Activated CD4-positive, alpha-beta T cell treated with anti-CD3 and anti-CD28 coated beads, Interleukin-2, amount 10 ng/mL, durations not matched to agents 24 days and 14 days (primary cell): ENCODE results near the gene NXPH4. TPM values are rescaled to one million over a fixed set of nuclear protein-coding genes. Genes with fewer than 3 reads are reported as not detected.

Experiments
- DNase-seq: peaks from one replicate; pipeline ENCODE4 v3.0.0; 2022
- H3K27ac Mint-ChIP-seq: one replicate; pipeline ENCODE4 v1.8.0; 2022; ENCODE audit warnings: mild to moderate bottlenecking, mixed read lengths
- H3K27me3 Mint-ChIP-seq: one replicate; pipeline ENCODE4 v1.8.0; 2022; ENCODE audit warnings: mixed read lengths
- H3K36me3 Mint-ChIP-seq: one replicate; pipeline ENCODE4 v1.8.0; 2022; ENCODE audit warnings: low read depth, mild to moderate bottlenecking, mixed read lengths
- H3K4me1 Mint-ChIP-seq: one replicate; pipeline ENCODE4 v1.8.0; 2021; ENCODE audit warnings: mixed read lengths
- H3K4me3 Mint-ChIP-seq: one replicate; pipeline ENCODE4 v1.8.0; 2022; ENCODE audit warnings: mild to moderate bottlenecking, moderate library complexity, mixed read lengths
- H3K9me3 Mint-ChIP-seq: one replicate; pipeline ENCODE4 v1.8.0; 2021; ENCODE audit warnings: mixed read lengths
- intact Hi-C: fragments of 100-400 bp; cut with micrococcal nuclease; formaldehyde crosslinking; loops from one replicate; pipeline ENCODE4 v1.15.1; 2023
- total RNA-seq: library from RNA; stranded (reverse); gene quantifications from 2 replicates; pipeline ENCODE4 v1.2.3, GENCODE V29; 2022

Gene NXPH4
- total RNA-seq, 1 donor from 2014 or later, result 0.47 TPM

DNA sequence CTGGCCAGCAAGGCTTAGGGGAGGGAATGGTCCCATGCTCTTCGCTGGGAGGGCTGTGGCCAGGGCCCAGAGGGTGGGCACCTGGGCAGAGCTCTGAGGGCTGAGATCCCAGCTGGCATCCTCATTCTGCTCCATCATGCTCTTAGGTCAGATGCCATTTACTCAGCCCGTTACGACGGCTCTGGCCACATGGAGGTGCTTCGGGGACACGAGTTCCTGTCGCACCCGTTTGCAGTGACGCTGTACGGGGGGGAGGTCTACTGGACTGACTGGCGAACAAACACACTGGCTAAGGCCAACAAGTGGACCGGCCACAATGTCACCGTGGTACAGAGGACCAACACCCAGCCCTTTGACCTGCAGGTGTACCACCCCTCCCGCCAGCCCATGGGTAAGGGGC, 38.4 kb upstream of the NXPH4 start:
- H3K4me3 Mint-ChIP-seq, result no peak overlapping the region
- H3K9me3 Mint-ChIP-seq, result no peaks in the 10 kb centered on the region
- peaks cover 6% of the 10 kb centered on the region for H3K4me1 Mint-ChIP-seq
- H3K36me3 Mint-ChIP-seq, result no peaks in the 10 kb centered on the region
- H3K27ac Mint-ChIP-seq, result no peak overlapping the region
- H3K27me3 Mint-ChIP-seq, result peaks cover 2% of the 10 kb centered on the region
- DNase-seq, result no peak
- intact Hi-C loops, result no loop called here

DNA sequence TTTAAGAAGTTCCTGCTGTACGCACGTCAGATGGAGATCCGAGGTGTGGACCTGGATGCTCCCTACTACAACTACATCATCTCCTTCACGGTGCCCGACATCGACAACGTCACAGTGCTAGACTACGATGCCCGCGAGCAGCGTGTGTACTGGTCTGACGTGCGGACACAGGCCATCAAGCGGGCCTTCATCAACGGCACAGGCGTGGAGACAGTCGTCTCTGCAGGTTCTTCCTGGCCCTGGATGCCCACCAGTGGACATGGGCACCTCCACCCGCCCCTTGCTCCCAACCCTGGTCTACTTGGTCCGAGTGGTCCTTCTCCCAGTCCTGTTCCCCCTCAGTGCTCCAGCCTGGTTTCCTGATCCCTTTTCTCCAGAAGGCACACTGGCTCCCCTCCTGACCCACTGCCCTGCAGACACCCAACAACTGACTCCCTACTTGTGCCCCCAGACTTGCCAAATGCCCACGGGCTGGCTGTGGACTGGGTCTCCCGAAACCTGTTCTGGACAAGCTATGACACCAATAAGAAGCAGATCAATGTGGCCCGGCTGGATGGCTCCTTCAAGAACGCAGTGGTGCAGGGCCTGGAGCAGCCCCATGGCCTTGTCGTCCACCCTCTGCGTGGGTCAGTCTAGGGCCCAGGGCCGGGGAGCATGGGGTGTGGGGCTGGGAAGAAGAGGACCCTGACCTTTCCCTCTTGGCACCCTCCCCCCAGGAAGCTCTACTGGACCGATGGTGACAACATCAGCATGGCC, 37.1 kb upstream of the NXPH4 start:
- intact Hi-C loops, result loop anchor here (5.0 to 10.0 kb wide), 2 partner anchors 112 to 425 kb away; partner anchors contain the start of gene PRIM1
- Mint-ChIP-seq H3K27me3 (peaks cover 2% of the 10 kb centered on the region), H3K4me3 (no peak overlapping the region), H3K9me3 (no peaks in the 10 kb centered on the region), H3K27ac (no peak overlapping the region), H3K36me3 (no peaks in the 10 kb centered on the region), H3K4me1 (peaks cover 7% of the 10 kb centered on the region)
- DNase-seq, result no peak

DNA sequence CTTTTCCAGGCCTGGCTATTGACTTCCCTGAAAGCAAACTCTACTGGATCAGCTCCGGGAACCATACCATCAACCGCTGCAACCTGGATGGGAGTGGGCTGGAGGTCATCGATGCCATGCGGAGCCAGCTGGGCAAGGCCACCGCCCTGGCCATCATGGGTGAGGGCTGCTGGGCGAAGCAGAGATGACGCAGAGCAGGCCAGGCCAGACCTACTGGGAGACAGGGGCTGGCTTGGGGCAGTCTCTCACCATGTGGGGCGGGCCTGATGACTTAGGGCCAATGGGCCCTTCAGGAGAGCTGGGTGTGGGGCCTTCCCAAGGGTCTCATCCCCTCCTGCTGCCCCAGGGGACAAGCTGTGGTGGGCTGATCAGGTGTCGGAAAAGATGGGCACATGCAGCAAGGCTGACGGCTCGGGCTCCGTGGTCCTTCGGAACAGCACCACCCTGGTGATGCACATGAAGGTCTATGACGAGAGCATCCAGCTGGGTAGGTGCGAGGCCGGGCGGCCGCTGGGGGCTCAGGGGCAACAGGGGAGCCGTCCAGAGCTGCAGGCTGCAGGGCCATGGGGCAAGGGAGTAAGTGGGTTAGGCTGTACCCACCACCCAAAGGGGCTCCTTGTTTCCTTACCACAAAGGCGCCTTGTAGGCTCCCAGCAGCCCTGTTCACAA, 36.1 kb upstream of the NXPH4 start:
- Mint-ChIP-seq H3K36me3 (no peaks in the 10 kb centered on the region), H3K4me1 (peaks cover 7% of the 10 kb centered on the region), H3K27ac (no peak overlapping the region), H3K27me3 (peaks cover 2% of the 10 kb centered on the region), H3K9me3 (no peaks in the 10 kb centered on the region), H3K4me3 (no peak overlapping the region)
- no peak for DNase-seq
- intact Hi-C loops, result loop anchor here (5.0 to 10.0 kb wide), 2 partner anchors 113 to 426 kb away; partner anchors contain the start of gene PRIM1

DNA sequence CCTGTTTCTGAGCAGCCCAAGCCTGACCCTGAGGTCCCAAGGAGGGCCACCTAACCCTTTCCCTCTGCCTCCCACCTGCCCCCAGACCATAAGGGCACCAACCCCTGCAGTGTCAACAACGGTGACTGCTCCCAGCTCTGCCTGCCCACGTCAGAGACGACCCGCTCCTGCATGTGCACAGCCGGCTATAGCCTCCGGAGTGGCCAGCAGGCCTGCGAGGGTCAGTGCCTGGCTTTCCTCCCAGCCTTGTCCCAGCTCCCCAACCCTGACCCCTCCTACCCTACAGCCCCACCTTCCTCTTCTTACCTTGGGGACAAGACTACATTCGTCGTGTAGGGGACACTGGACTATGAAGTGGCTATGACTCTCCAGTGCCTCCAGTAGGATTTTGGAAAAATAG, 35.5 kb upstream of the NXPH4 start:
- intact Hi-C loops, result loop anchor here (5.0 to 10.0 kb wide), 2 partner anchors 114 to 426 kb away; partner anchors contain the start of gene PRIM1
- Mint-ChIP-seq H3K9me3 (no peaks in the 10 kb centered on the region), H3K27ac (no peak overlapping the region), H3K4me3 (no peak overlapping the region), H3K27me3 (peaks cover 2% of the 10 kb centered on the region), H3K36me3 (no peaks in the 10 kb centered on the region), H3K4me1 (peaks cover 7% of the 10 kb centered on the region)
- DNase-seq, result no peak

DNA sequence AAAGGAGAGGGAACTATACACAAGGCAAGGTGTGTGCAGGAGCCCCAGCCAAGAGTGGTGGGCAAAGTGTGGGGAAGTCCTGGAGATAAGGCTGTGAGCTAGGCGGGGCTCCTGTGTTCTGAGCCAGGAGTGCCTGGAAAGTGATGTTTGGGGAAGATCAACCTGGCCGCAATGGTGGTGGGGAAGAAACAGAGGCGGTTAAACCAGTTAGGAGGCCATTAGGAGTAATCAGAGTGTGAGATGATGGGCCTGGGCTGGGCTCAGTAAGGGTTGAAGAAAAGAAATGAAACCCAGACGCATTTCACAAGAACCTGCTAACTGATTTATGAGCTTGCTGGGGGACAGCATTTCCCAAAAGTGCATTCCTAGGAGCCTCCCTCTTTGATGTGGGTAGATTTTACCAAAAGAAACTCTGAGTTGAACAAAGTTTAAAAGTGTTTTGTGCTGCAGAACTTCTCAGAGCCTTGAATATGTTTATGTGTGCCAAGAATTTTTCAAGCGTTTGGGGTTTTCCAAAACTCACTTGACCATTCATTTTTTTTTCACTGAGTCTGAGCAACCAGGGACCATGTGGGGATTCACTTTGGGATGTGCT, 34.9 kb upstream of the NXPH4 start:
- no peak for DNase-seq
- Mint-ChIP-seq H3K36me3 (no peaks in the 10 kb centered on the region), H3K27me3 (peaks cover 2% of the 10 kb centered on the region), H3K27ac (no peak overlapping the region), H3K4me3 (no peak overlapping the region), H3K4me1 (peaks cover 7% of the 10 kb centered on the region), H3K9me3 (no peaks in the 10 kb centered on the region)
- intact Hi-C loops, result loop anchor here (2.0 to 10.0 kb wide), 3 partner anchors 114 to 427 kb away; partner anchors contain the start of genes PRIM1 and ZBTB39

DNA sequence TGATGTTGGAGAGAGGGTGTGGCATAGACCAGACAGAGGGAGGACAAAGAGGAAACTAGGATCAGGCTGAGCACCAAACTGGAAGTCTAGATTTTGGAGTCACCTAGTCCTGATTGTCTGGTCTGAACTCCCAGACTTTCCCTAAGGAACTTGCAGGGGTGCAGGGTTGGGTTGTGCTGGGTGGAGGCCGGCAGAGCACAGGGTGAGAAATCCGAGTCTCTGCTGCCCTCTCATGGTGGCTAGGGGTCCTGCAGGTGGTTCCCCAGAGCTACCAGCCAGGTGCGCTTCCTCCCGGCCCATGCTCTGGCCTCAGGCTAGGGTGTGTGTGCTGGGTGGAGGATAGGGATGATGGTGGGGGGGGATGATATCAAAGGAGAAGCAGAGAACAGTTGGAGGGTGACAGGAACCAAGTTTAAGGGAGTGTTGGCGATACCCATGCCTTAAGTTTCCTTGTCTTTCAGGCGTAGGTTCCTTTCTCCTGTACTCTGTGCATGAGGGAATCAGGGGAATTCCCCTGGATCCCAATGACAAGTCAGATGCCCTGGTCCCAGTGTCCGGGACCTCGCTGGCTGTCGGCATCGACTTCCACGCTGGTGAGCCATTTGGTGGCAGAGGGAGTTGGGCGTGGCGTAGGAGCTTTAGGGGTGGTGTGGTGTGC, 33.5 kb upstream of the NXPH4 start:
- DNase-seq, result peak; percentile 94
- Mint-ChIP-seq H3K4me3 (no peak overlapping the region), H3K27ac (no peak overlapping the region), H3K36me3 (no peaks in the 10 kb centered on the region), H3K4me1 (peaks cover 7% of the 10 kb centered on the region), H3K27me3 (peaks cover 2% of the 10 kb centered on the region), H3K9me3 (no peaks in the 10 kb centered on the region)
- intact Hi-C loops, result loop anchor here (1.0 to 10.0 kb wide), 4 partner anchors 59 to 428 kb away; partner anchors contain the start of genes PRIM1 and ZBTB39

DNA sequence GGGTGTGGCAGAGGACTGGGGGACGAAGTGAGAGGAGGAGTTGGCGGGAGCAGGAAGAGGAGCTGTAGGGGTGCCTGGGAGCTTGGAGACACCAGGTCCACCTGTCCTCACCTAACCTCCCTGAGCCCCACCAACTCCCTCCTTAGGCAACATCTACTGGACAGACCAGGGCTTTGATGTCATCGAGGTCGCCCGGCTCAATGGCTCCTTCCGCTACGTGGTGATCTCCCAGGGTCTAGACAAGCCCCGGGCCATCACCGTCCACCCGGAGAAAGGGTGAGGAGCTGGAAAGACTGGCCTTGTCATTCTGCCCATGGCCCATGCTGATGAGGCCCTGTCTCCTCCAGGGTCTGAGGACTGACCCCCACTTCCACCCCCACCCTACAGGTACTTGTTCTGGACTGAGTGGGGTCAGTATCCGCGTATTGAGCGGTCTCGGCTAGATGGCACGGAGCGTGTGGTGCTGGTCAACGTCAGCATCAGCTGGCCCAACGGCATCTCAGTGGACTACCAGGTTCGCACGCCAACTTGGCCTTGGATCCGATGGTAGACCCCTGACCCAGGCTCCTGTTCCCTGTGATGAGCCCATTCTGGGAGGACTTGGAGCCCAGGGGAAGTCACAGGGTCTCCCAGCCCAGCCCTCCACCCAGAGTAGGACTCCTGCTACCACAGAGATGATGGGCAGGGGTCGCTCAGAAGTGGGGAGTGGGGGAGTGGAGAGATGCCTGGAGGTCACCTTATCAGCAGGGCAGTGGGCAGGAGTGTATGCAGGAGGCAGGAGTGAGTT, 32.5 kb upstream of the NXPH4 start:
- DNase-seq, result no peak
- intact Hi-C loops, result loop anchor here (1.0 to 10.0 kb wide), 4 partner anchors 60 to 429 kb away; partner anchors contain the start of genes PRIM1 and ZBTB39
- peaks cover 2% of the 10 kb centered on the region for H3K27me3 Mint-ChIP-seq
- H3K36me3 Mint-ChIP-seq, result no peaks in the 10 kb centered on the region
- no peak overlapping the region for H3K27ac Mint-ChIP-seq
- H3K4me3 Mint-ChIP-seq, result no peak overlapping the region
- no peaks in the 10 kb centered on the region for H3K9me3 Mint-ChIP-seq
- H3K4me1 Mint-ChIP-seq, result peaks cover 7% of the 10 kb centered on the region

DNA sequence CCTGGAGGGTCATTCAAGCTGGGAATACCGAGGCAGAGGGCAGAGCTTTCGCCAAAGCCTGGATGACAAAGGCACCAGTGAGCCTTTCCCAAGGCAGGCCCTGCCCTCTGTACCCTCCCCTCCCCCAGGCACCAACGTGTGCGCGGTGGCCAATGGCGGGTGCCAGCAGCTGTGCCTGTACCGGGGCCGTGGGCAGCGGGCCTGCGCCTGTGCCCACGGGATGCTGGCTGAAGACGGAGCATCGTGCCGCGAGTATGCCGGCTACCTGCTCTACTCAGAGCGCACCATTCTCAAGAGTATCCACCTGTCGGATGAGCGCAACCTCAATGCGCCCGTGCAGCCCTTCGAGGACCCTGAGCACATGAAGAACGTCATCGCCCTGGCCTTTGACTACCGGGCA, 31.2 kb upstream of the NXPH4 start:
- H3K9me3 Mint-ChIP-seq, result no peaks in the 10 kb centered on the region
- H3K27ac Mint-ChIP-seq, result no peak overlapping the region
- no peaks in the 10 kb centered on the region for H3K36me3 Mint-ChIP-seq
- no peak overlapping the region for H3K4me3 Mint-ChIP-seq
- peaks cover 2% of the 10 kb centered on the region for H3K27me3 Mint-ChIP-seq
- intact Hi-C loops, result loop anchor here (10.0 kb wide), 1 partner anchor 431 kb away; the partner anchor contains the start of gene PRIM1
- DNase-seq, result no peak
- H3K4me1 Mint-ChIP-seq, result peaks cover 7% of the 10 kb centered on the region

DNA sequence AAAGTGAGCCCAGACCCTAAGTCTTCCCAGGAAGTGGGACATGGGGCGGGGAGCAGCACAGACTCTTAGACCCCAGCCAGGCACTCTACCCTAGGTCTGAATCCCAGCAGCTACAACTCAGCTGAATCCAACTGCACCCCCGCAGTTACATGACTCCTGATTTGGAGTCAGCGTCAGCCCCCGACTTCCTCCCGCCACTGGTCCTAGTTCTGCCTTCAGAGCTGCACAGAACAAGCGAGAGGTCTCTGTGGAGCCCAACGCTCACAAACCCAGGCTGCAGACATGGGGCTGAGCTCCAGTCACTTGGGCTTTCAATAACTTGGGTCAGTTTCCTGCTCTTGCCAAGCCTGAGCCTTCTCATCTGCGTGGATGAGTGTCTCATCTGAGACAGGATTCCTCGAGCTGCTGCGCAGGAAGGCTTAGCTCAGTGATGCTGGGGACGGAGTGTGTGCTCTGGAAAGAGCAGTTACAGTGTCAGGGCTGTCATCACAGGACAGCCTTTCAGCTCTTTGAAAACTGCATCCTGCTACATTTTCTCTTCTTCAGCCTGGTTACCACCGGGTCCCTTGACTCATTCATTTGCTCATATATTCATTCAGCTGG, 30.6 kb upstream of the NXPH4 start:
- Mint-ChIP-seq H3K9me3 (no peaks in the 10 kb centered on the region), H3K36me3 (no peaks in the 10 kb centered on the region), H3K4me3 (no peak overlapping the region), H3K27ac (no peak overlapping the region), H3K4me1 (peaks cover 7% of the 10 kb centered on the region), H3K27me3 (peaks cover 2% of the 10 kb centered on the region)
- DNase-seq, result no peak
- intact Hi-C loops, result loop anchor here (10.0 kb wide), 1 partner anchor 431 kb away; the partner anchor contains the start of gene PRIM1

DNA sequence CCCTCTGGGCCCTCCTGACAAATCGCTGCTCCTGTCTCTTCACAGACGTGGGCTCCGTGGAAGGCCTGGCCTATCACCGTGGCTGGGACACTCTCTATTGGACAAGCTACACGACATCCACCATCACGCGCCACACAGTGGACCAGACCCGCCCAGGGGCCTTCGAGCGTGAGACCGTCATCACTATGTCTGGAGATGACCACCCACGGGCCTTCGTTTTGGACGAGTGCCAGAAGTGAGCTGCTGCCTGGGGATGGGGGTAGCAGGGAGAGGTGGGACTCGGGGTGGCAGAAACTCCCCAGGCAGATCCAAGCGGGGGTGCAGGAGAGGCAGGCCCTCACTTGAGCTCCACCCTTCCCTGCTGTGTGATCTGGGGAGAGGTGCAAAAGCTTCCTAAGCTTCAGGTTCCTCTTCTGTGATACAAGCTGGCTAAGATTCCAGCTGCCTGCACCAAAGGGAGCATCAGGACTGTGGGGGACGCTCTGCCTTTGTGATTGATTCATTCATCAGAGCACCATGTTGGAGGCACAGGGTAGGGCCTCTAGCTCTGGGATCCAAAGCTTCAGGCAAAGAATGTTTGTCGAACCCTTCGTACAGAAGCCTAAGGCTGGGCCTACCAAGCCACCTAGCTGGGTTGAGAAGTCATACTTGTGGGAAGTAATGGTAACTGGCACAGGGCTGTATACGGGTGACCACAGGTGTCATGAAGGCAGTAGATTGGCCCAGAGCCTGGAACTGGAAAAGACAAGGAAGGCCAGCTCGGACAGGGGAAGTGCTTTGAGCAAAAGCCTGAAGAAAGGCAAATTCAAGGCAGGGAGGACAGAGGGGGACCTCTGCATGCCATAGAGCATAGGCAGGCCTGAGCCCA, 29.1 kb upstream of the NXPH4 start:
- DNase-seq, result no peak
- Mint-ChIP-seq H3K27ac (no peak overlapping the region), H3K27me3 (peaks cover 2% of the 10 kb centered on the region), H3K4me1 (peaks cover 7% of the 10 kb centered on the region), H3K4me3 (no peak overlapping the region), H3K9me3 (no peaks in the 10 kb centered on the region), H3K36me3 (no peaks in the 10 kb centered on the region)
- intact Hi-C loops, result loop anchor here (10.0 kb wide), 1 partner anchor 433 kb away; the partner anchor contains the start of gene PRIM1

DNA sequence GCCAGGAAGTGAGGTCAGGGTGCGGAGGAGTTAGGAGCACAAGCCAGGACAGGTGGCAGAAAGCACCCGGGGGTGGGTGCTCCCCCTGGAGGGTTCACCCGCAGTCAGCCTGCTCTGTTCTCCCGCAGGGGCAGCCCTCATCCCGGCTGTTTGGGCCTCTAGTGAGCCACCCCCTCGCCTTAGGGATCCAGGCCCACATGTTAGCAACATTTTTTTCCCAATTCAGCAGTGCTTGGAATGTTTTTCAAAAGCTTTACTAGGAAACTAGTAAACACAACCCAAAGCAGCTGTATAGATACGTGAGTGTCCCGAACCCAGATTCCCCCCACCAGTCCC, 28.5 kb upstream of the NXPH4 start:
- no peaks in the 10 kb centered on the region for H3K27me3 Mint-ChIP-seq
- no peaks in the 10 kb centered on the region for H3K9me3 Mint-ChIP-seq
- no peaks in the 10 kb centered on the region for H3K36me3 Mint-ChIP-seq
- H3K27ac Mint-ChIP-seq, result no peak overlapping the region
- H3K4me3 Mint-ChIP-seq, result no peak overlapping the region
- no peak for DNase-seq
- H3K4me1 Mint-ChIP-seq, result peaks cover 3% of the 10 kb centered on the region
- intact Hi-C loops, result loop anchor here (10.0 kb wide), 1 partner anchor 433 kb away; the partner anchor contains the start of gene PRIM1

DNA sequence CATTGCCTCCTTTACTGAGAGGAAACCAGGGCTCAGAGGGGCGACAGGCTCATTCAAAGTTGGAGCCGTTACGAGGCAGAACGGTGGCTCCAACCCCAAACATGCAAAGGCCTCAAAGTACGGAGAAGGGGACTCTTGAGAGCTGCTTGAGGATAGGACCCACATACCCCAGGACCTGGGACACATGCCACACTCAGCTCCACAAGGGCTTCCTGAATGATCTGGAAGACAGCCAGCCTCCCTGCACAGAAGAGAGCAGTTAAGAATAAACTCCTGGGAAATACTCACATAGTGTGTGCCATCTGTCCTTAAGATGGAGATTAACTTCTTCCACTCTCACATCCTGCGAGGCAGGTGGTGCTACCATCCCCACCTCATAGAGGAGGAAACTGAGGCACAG, 26.6 kb upstream of the NXPH4 start:
- H3K4me1 Mint-ChIP-seq, result no peaks in the 10 kb centered on the region
- H3K36me3 Mint-ChIP-seq, result no peaks in the 10 kb centered on the region
- no peak for DNase-seq
- H3K4me3 Mint-ChIP-seq, result no peak overlapping the region
- no peaks in the 10 kb centered on the region for H3K27me3 Mint-ChIP-seq
- no peaks in the 10 kb centered on the region for H3K9me3 Mint-ChIP-seq
- no peak overlapping the region for H3K27ac Mint-ChIP-seq
- intact Hi-C loops, result no loop called here
